Measurements from ENCODE around the gene MPP2. TPM values are rescaled to one million over a fixed set of nuclear protein-coding genes. Genes with fewer than 3 reads are reported as not detected.

Gene MPP2
- total and polyA plus RNA-seq, 2 of the 13 experiments (the other 11 are each of a cell fraction or from before 2014, with no cell fraction given) = 0.20 to 1.7 TPM

DNA sequence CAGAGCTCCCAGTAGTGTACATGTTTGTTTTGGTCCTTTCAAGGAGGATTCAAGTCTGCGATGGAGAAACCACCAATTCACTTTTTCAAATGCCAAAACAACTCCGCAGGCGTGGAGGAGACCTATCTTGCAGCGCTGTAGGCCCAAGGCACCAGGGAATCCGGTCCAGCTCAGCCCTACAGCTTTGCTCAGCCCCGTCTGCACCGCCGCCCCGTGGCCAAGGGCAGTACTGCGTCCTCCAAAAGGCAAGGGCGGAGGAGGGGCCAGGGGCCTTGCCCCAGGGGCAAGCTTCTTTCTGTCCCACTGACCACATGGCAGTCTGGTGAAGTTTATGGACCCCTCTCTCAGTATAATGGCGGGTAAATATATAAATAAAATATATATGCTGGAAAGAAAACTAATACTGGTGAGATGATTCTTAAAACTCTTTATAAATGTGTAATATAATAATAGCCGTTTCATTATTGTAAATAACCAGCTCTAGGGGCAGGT, 61.1 kb downstream of the MPP2 start (continued):
- TF ChIP-seq, protein P1, sequence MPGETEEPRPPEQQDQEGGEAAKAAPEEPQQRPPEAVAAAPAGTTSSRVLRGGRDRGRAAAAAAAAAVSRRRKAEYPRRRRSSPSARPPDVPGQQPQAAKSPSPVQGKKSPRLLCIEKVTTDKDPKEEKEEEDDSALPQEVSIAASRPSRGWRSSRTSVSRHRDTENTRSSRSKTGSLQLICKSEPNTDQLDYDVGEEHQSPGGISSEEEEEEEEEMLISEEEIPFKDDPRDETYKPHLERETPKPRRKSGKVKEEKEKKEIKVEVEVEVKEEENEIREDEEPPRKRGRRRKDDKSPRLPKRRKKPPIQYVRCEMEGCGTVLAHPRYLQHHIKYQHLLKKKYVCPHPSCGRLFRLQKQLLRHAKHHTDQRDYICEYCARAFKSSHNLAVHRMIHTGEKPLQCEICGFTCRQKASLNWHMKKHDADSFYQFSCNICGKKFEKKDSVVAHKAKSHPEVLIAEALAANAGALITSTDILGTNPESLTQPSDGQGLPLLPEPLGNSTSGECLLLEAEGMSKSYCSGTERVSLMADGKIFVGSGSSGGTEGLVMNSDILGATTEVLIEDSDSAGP (CRISPR knock-in tag; IDR thresholded peaks at IDR 0.05; ENCODE audit: borderline replicate concordance) = peak; percentile 48
- TF ChIP-seq, protein P2, sequence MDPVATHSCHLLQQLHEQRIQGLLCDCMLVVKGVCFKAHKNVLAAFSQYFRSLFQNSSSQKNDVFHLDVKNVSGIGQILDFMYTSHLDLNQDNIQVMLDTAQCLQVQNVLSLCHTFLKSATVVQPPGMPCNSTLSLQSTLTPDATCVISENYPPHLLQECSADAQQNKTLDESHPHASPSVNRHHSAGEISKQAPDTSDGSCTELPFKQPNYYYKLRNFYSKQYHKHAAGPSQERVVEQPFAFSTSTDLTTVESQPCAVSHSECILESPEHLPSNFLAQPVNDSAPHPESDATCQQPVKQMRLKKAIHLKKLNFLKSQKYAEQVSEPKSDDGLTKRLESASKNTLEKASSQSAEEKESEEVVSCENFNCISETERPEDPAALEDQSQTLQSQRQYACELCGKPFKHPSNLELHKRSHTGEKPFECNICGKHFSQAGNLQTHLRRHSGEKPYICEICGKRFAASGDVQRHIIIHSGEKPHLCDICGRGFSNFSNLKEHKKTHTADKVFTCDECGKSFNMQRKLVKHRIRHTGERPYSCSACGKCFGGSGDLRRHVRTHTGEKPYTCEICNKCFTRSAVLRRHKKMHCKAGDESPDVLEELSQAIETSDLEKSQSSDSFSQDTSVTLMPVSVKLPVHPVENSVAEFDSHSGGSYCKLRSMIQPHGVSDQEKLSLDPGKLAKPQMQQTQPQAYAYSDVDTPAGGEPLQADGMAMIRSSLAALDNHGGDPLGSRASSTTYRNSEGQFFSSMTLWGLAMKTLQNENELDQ (CRISPR knock-in tag; IDR thresholded peaks at IDR 0.05; ENCODE audit: borderline replicate concordance) = peak; percentile 40; the same call in 1 of the 2 replicates
- TF ChIP-seq TAF1 (CRISPR knock-in tag; IDR thresholded peaks at IDR 0.05) = no peak
- peak; percentile 40; the same call in 1 of the 2 replicates for TF ChIP-seq MYC (CRISPR knock-in tag; IDR thresholded peaks at IDR 0.05; ENCODE audit: borderline replicate concordance)
- peak; percentile 57; the same call in 1 of the 2 replicates for TF ChIP-seq ZMAT3 (CRISPR knock-in tag; conservative IDR thresholded peaks at IDR 0.05)
- TF ChIP-seq, protein P3, sequence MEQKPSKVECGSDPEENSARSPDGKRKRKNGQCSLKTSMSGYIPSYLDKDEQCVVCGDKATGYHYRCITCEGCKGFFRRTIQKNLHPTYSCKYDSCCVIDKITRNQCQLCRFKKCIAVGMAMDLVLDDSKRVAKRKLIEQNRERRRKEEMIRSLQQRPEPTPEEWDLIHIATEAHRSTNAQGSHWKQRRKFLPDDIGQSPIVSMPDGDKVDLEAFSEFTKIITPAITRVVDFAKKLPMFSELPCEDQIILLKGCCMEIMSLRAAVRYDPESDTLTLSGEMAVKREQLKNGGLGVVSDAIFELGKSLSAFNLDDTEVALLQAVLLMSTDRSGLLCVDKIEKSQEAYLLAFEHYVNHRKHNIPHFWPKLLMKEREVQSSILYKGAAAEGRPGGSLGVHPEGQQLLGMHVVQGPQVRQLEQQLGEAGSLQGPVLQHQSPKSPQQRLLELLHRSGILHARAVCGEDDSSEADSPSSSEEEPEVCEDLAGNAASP (CRISPR knock-in tag; IDR thresholded peaks at IDR 0.05; ENCODE audit: borderline replicate concordance) = 0 out of 2 replicates have a peak, but pooled peaks have one; percentile 25
- peak; percentile 64 for TF ChIP-seq SMC3 (IDR thresholded peaks at IDR 0.05; ENCODE audit: low read length)
- TF ChIP-seq MAFG (CRISPR knock-in tag; IDR thresholded peaks at IDR 0.05) = no peak
- no peak for TF ChIP-seq NONO (IDR thresholded peaks at IDR 0.05)
- TF ChIP-seq NONO (CRISPR knock-in tag; conservative IDR thresholded peaks at IDR 0.05) = 0 out of 2 replicates have a peak, but pooled peaks have one; percentile 52
- TF ChIP-seq FLYWCH1 (CRISPR knock-in tag; IDR thresholded peaks at IDR 0.05) = no peak
- TF ChIP-seq, protein P4, sequence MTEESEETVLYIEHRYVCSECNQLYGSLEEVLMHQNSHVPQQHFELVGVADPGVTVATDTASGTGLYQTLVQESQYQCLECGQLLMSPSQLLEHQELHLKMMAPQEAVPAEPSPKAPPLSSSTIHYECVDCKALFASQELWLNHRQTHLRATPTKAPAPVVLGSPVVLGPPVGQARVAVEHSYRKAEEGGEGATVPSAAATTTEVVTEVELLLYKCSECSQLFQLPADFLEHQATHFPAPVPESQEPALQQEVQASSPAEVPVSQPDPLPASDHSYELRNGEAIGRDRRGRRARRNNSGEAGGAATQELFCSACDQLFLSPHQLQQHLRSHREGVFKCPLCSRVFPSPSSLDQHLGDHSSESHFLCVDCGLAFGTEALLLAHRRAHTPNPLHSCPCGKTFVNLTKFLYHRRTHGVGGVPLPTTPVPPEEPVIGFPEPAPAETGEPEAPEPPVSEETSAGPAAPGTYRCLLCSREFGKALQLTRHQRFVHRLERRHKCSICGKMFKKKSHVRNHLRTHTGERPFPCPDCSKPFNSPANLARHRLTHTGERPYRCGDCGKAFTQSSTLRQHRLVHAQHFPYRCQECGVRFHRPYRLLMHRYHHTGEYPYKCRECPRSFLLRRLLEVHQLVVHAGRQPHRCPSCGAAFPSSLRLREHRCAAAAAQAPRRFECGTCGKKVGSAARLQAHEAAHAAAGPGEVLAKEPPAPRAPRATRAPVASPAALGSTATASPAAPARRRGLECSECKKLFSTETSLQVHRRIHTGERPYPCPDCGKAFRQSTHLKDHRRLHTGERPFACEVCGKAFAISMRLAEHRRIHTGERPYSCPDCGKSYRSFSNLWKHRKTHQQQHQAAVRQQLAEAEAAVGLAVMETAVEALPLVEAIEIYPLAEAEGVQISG (CRISPR knock-in tag; IDR thresholded peaks at IDR 0.05) = peak; percentile 19; the same call in 1 of the 2 replicates
- TF ChIP-seq ZBTB20 (CRISPR knock-in tag; IDR thresholded peaks at IDR 0.05; ENCODE audit: borderline replicate concordance, low read depth) = 0 out of 2 replicates have a peak, but pooled peaks have one; percentile 16
- TF ChIP-seq, protein P5, sequence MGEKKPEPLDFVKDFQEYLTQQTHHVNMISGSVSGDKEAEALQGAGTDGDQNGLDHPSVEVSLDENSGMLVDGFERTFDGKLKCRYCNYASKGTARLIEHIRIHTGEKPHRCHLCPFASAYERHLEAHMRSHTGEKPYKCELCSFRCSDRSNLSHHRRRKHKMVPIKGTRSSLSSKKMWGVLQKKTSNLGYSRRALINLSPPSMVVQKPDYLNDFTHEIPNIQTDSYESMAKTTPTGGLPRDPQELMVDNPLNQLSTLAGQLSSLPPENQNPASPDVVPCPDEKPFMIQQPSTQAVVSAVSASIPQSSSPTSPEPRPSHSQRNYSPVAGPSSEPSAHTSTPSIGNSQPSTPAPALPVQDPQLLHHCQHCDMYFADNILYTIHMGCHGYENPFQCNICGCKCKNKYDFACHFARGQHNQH (CRISPR knock-in tag; IDR thresholded peaks at IDR 0.05) = peak; percentile 70; the same call in 1 of the 2 replicates
- 0 out of 2 replicates have a peak, but pooled peaks have one; percentile 24 for TF ChIP-seq GATAD1 (CRISPR knock-in tag; IDR thresholded peaks at IDR 0.05)
- TF ChIP-seq ZFX (CRISPR knock-in tag; IDR thresholded peaks at IDR 0.05; ENCODE audit: low read depth) = peak; percentile 76
- TF ChIP-seq ZNF546 (CRISPR knock-in tag; conservative IDR thresholded peaks at IDR 0.05) = no peak
- TF ChIP-seq ZNF788 (CRISPR knock-in tag; IDR thresholded peaks at IDR 0.05; ENCODE audit: borderline replicate concordance) = peak; percentile 48; the same call in 1 of the 2 replicates
- TF ChIP-seq IRF2 (CRISPR knock-in tag; IDR thresholded peaks at IDR 0.05) = peak; percentile 63; the same call in 1 of the 2 replicates
- peak; percentile 40; the same call in 1 of the 2 replicates for TF ChIP-seq ZNF441 (CRISPR knock-in tag; IDR thresholded peaks at IDR 0.05; ENCODE audit: borderline replicate concordance)

All from HepG2 (cell line).